AG09309 (cell line): ENCODE measurements around the gene C19orf25.

ENCODE experiments used
- DNase-seq: peaks from one replicate; pipeline ENCODE4 v3.0.0-alpha.2; 2010; ENCODE audit warnings: low read depth
- H3K4me3 ChIP-seq: 2 replicates; pipeline ENCODE4 v1.5.1; 2011; ENCODE audit warnings: mild to moderate bottlenecking, low read depth, low read length, moderate library complexity; ENCODE audit not compliant: control insufficient read depth
- CTCF ChIP-seq: IDR thresholded peaks from 2 replicates; pipeline ENCODE4 v1.5.1; 2011; ENCODE audit warnings: mild to moderate bottlenecking, low read depth, low read length, inconsistent platforms; ENCODE audit not compliant: insufficient read depth, control insufficient read depth; ENCODE audit errors: missing control alignments

C19orf25 gene

GRCh38 chr19:1433119-1434039 is 45.6 kb downstream of the C19orf25 start:
- H3K4me3 ChIP-seq: no peak overlapping the region
- no peak for DNase-seq
- TF ChIP-seq CTCF: no peak

DNA sequence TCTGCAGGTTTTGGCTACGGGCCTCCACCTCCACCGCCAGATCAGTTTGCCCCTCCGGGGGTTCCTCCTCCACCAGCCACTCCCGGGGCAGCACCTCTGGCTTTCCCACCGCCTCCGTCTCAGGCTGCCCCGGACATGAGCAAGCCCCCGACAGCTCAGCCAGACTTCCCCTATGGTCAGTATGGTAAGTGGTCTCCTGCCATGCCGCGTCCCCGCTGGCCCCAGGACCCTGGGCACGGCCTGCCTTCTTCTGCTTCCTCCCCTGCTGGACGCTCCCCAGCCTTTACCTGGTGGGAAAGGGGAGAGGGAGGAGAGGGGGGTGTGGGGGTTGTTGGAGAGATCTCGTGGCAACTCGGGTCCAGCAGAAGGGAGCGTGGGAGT is 46.5 kb downstream of the C19orf25 start:
- TF ChIP-seq CTCF: no peak

GRCh38 chr19:1431759-1432506 is 47.1 kb downstream of the C19orf25 start:
- no peak overlapping the region for H3K4me3 ChIP-seq
- TF ChIP-seq CTCF: no peak
- DNase-seq: no peak

More for the DNA sequence above, 46.5 kb downstream of the C19orf25 start:
- no peak overlapping the region for H3K4me3 ChIP-seq
- DNase-seq: no peak

GRCh38 chr19:1430246-1430645 is 48.8 kb downstream of the C19orf25 start:
- no peak for TF ChIP-seq CTCF
- DNase-seq: no peak

GRCh38 chr19:1429750-1430149 is 49.3 kb downstream of the C19orf25 start:
- DNase-seq: no peak

More at GRCh38 chr19:1430246-1430645, 48.8 kb downstream of the C19orf25 start:
- H3K4me3 ChIP-seq: no peak overlapping the region

More at GRCh38 chr19:1429750-1430149, 49.3 kb downstream of the C19orf25 start:
- no peak for TF ChIP-seq CTCF
- no peak overlapping the region for H3K4me3 ChIP-seq
